RWPE1 (cell line): ENCODE measurements around the gene ARF3.

Experiments
- CTCF ChIA-PET: fragments of 350-600 bp; sonication (Branson Sonifier 250); formaldehyde crosslinking; extraction: SDS; loops from one replicate; lab custom pipeline; 2021; lab: Yijun Ruan, JAX
- POLR2A ChIA-PET: fragments of 400-600 bp; formaldehyde crosslinking; extraction: SDS; loops from one replicate; lab custom pipeline; 2020; ENCODE audit warnings: antibody characterized with exemption; ENCODE audit not compliant: low non-redundant PET; lab: Yijun Ruan, JAX
- DNase-seq: peaks from one replicate; pipeline ENCODE4 v3.0.0; 2012; ENCODE audit warnings: low spot score
- H3K27ac ChIP-seq: fragments of 450-650 bp; 2 replicates; pipeline ENCODE4 v1.5.1; 2017
- CTCF ChIP-seq: fragments of 450-650 bp; conservative IDR thresholded peaks from 2 replicates; pipeline ENCODE4 v1.5.1; 2017; ENCODE audit warnings: low read depth, mild to moderate bottlenecking

Gene ARF3

GRCh38 chr12:48957141-48958048, at the start of gene ARF3:
Gene ARF3, minus strand, starts transcription at chr12:48957487. Its CDS starts 16,392 bp downstream, at chr12:48941095.
- H3K27ac ChIP-seq = peak within 1 kb of the TSS; percentile 88
- POLR2A ChIA-PET = interaction anchor here (0.6 to 0.9 kb wide), 4 partner anchors 10 to 242 kb away, joined by 3 to 6 read pairs (median 5); partner anchors contain the start of gene DDX23
- no peak for TF ChIP-seq CTCF
- CTCF ChIA-PET = interaction anchor here (0.5 to 1.4 kb wide), 4 partner anchors 21 to 104 kb away, joined by 3 to 7 read pairs (median 5); partner anchors contain the start of gene WNT1
- peak; percentile 96 for DNase-seq

GRCh38 chr12:49000346-49000745, 43.1 kb upstream of the ARF3 start:
- DNase-seq = no peak
- POLR2A ChIA-PET = no interaction called here
- TF ChIP-seq CTCF = no peak
- CTCF ChIA-PET = interaction anchor here (0.7 to 4.6 kb wide), 4 partner anchors 12 to 74 kb away, joined by 3 to 17 read pairs (median 4); partner anchors contain the start of gene WNT1
- no peak overlapping the region for H3K27ac ChIP-seq

- ChIA-PET POLR2A (interaction anchor here (0.6 to 0.7 kb wide), 2 partner anchors 37 to 808 kb away, joined by 3 to 7 read pairs; no protein-coding TSS in a partner anchor), CTCF (interaction anchor here (0.7 to 4.6 kb wide), 2 partner anchors 11 to 21 kb away, joined by 3 to 17 read pairs; partner anchors contain the start of gene WNT1)
- DNase-seq = no peak
- H3K27ac ChIP-seq = no peak within 1 kb of the TSS
- no peak for TF ChIP-seq CTCF
Measured at GRCh38 chr12:48999371-49000131, 42.3 kb upstream of the ARF3 start, which contains the start of gene DDN. Gene DDN, minus strand, starts transcription at chr12:48999375. Its CDS starts 88 bp downstream, at chr12:48999287.

GRCh38 chr12:48998497-48999353, 41.4 kb upstream of the ARF3 start:
- ChIA-PET CTCF (interaction anchor here (0.8 to 4.6 kb wide), 4 partner anchors 11 to 146 kb away, joined by 3 to 17 read pairs (median 9); partner anchors contain the start of gene WNT1), POLR2A (interaction anchor here (0.8 kb wide), 1 partner anchor 85 kb away, joined by 4 read pairs; no protein-coding TSS in a partner anchor)
- TF ChIP-seq CTCF = no peak
- no peak for DNase-seq
- no peak overlapping the region for H3K27ac ChIP-seq

GRCh38 chr12:48997719-48998496, 40.6 kb upstream of the ARF3 start:
- no peak for TF ChIP-seq CTCF
- no peak for DNase-seq
- ChIA-PET POLR2A (interaction anchor here (0.8 kb wide), 1 partner anchor 84 kb away, joined by 4 read pairs; no protein-coding TSS in a partner anchor), CTCF (interaction anchor here (0.8 to 4.6 kb wide), 5 partner anchors 10 to 145 kb away, joined by 3 to 17 read pairs (median 4); partner anchors contain the start of gene WNT1)
- H3K27ac ChIP-seq = no peak overlapping the region
